ENCODE data around the gene ASIC5.

ASIC5 gene

GRCh38 chr4:155878611-155879010 lies 12.5 kb upstream of the ASIC5 start:
- no peak for DNase-seq

- no peak for DNase-seq
These were observed 11.9 kb upstream of the ASIC5 start for GRCh38 chr4:155877971-155878370.

- DNase-seq = no peak
These were observed 9.8 kb upstream of the ASIC5 start for GRCh38 chr4:155875878-155876277.

GRCh38 chr4:155855897-155856296 lies 10.2 kb downstream of the ASIC5 start:
- DNase-seq = no peak

- no peak for DNase-seq
These were observed 11.4 kb downstream of the ASIC5 start for GRCh38 chr4:155854582-155855226.

- no peak for DNase-seq
These were observed 12.9 kb downstream of the ASIC5 start for GRCh38 chr4:155853189-155853588.

- DNase-seq = no peak
These were observed 17.0 kb downstream of the ASIC5 start for GRCh38 chr4:155849042-155849441.

- no peak for DNase-seq
These were observed 19.1 kb downstream of the ASIC5 start for GRCh38 chr4:155846929-155847328.

- no peak for DNase-seq
These were observed 24.0 kb downstream of the ASIC5 start for GRCh38 chr4:155842080-155842479.

GRCh38 chr4:155837203-155837796 lies 28.8 kb downstream of the ASIC5 start:
- no peak for DNase-seq

GRCh38 chr4:155832664-155833063 lies 33.4 kb downstream of the ASIC5 start:
- no peak for DNase-seq

- DNase-seq = no peak
These were observed 37.4 kb downstream of the ASIC5 start for GRCh38 chr4:155828628-155829027.

- no peak for DNase-seq
These were observed 43.5 kb downstream of the ASIC5 start for GRCh38 chr4:155822572-155822971.

GRCh38 chr4:155820887-155821518 lies 45.1 kb downstream of the ASIC5 start:
- no peak for DNase-seq

GRCh38 chr4:155819066-155819465 lies 47.0 kb downstream of the ASIC5 start:
- no peak for DNase-seq

GRCh38 chr4:155818639-155819038 lies 47.4 kb downstream of the ASIC5 start:
- DNase-seq = no peak

- DNase-seq = no peak
These were observed 55.0 kb downstream of the ASIC5 start for GRCh38 chr4:155811083-155811482.

- peak; percentile 6 for DNase-seq
These were observed 56.2 kb downstream of the ASIC5 start for GRCh38 chr4:155809835-155810234.

GRCh38 chr4:155807021-155807420 lies 59.1 kb downstream of the ASIC5 start:
- no peak for DNase-seq

GRCh38 chr4:155805016-155805415 lies 61.1 kb downstream of the ASIC5 start:
- DNase-seq = no peak

- DNase-seq = no peak
These were observed 63.7 kb downstream of the ASIC5 start for GRCh38 chr4:155802190-155802959.

GRCh38 chr4:155800685-155801343 lies 65.3 kb downstream of the ASIC5 start:
- no peak for DNase-seq

- no peak for DNase-seq
These were observed 66.3 kb downstream of the ASIC5 start for GRCh38 chr4:155799794-155800123.
